Measurements from ENCODE around the gene ABCB4.

- TF ChIP-seq CTCF (IDR thresholded peaks at IDR 0.05; ENCODE audit: poor library complexity) (no peak), EZH2 (IDR thresholded peaks at IDR 0.05; ENCODE audit: borderline replicate concordance) (no peak)
Measured at GRCh38 chr7:87473986-87474385, 1.5 kb downstream of the ABCB4 start.

Measured in hepatocyte (in vitro differentiated cells).